HCT116 (cell line): Measurements from ENCODE around the gene FAM131B. TPM values are rescaled to one million over a fixed set of nuclear protein-coding genes. Genes with fewer than 3 reads are reported as not detected.

Experiments
- ATAC-seq: fragments of 200-7000 bp; cut with Tn5 transposase; 2 replicates; pipeline ENCODE4 v1.9.1; 2020; ENCODE audit warnings: mild to moderate bottlenecking, moderate library complexity
- BruUV-seq: library from RNA; stranded (reverse); fragments of 400-500 nt; replicated peaks from 2 replicates; lab custom pipeline; 2021; lab: Mats Ljungman, UMichigan
- CTCF ChIA-PET: fragments of 300-600 bp; sonication (Branson Sonifier 250); formaldehyde crosslinking; loops from one replicate; lab custom pipeline; 2021; ENCODE audit warnings: antibody characterized with exemption; lab: Charles Lee
- POLR2A ChIA-PET: fragments of 300-600, 350-600 bp; sonication (Branson Sonifier 250); formaldehyde crosslinking; loops from one replicate; lab custom pipeline; 2021; ENCODE audit warnings: antibody characterized with exemption; lab: Charles Lee
- RAD21 ChIA-PET, 2 experiments: fragments of 300-600 bp; sonication (Branson Sonifier 250); formaldehyde crosslinking; loops; one replicate each; lab custom pipeline; 2023; ENCODE audit warnings: low total read pairs in 2 of 2; ENCODE audit not compliant: uncharacterized antibody in 2 of 2, unreplicated experiment in 2 of 2, low non-redundant PET in 1 of 2; lab: Charles Lee
- DNase-seq: peaks from one replicate; pipeline ENCODE4 v3.0.0-alpha.2; 2010; ENCODE audit warnings: low read depth, low spot score
- H2AFZ ChIP-seq: fragments of 200-600 bp; shearing (Covaris generic), sonication (generic); 2 replicates; pipeline ENCODE4 v1.6.1; 2017; ENCODE audit warnings: low read depth, mixed run types, mixed read lengths, antibody characterized with exemption, low read length; ENCODE audit not compliant: poor library complexity, severe bottlenecking
- H3K27ac ChIP-seq: 2 replicates; pipeline ENCODE4 v1.5.1; 2012; ENCODE audit warnings: low read depth, low read length
- H3K27me3 ChIP-seq: fragments of 200-600 bp; sonication (generic); 2 replicates; pipeline ENCODE4 v1.6.1; 2016; ENCODE audit warnings: mixed run types, low read length, mixed read lengths; ENCODE audit not compliant: insufficient read depth
- H3K36me3 ChIP-seq, 2 experiments: fragments of 200-500 bp in 1 of 2; fragments of 200-600 bp in 1 of 2; sonication (Bioruptor generic) in 1 of 2; sonication (generic) in 1 of 2; 2 replicates each; pipeline versions ENCODE4 v1.5.1 to v1.6.1; 2014 to 2016; ENCODE audit warnings: low read length in 2 of 2, inconsistent platforms in 1 of 2, mixed read lengths in 1 of 2, mixed run types in 1 of 2; ENCODE audit not compliant: insufficient read depth in 2 of 2, control insufficient read depth in 1 of 2
- H3K4me1 ChIP-seq, 2 experiments: fragments of 200-600 bp in 1 of 2; sonication (generic) in 1 of 2; 2 replicates each; pipeline versions ENCODE4 v1.5.1 to v1.6.1; 2012 to 2017; ENCODE audit warnings: low read length in 2 of 2, inconsistent platforms in 1 of 2, mild to moderate bottlenecking in 1 of 2, mixed read lengths in 1 of 2, mixed run types in 1 of 2, moderate library complexity in 1 of 2; ENCODE audit not compliant: insufficient read depth in 2 of 2, control insufficient read depth in 1 of 2
- H3K4me2 ChIP-seq: fragments of 200-600 bp; sonication (generic); 2 replicates; pipeline ENCODE4 v1.6.1; 2017; ENCODE audit warnings: mixed run types, low read length, mixed read lengths
- H3K4me3 ChIP-seq, 2 experiments: fragments of 200-600 bp in 1 of 2; sonication (generic) in 1 of 2; replicated peaks in 1 of 2; 2 replicates each; pipeline ENCODE4 v1.5.1; 2011 to 2016; ENCODE audit warnings: low read length in 2 of 2, control low read depth in 1 of 2, low read depth in 1 of 2, mild to moderate bottlenecking in 1 of 2, mixed read lengths in 1 of 2, mixed run types in 1 of 2
- H3K79me2 ChIP-seq: fragments of 200-600 bp; sonication (generic); 2 replicates; pipeline ENCODE4 v1.6.1; 2017; ENCODE audit warnings: mild to moderate bottlenecking, mixed run types, low read length, moderate library complexity, mixed read lengths; ENCODE audit not compliant: insufficient read depth
- H3K9ac ChIP-seq: fragments of 200-600 bp; sonication (generic); 2 replicates; pipeline ENCODE4 v1.6.1; 2016; ENCODE audit warnings: low read length, mixed read lengths
- H3K9me2 ChIP-seq: fragments of 200-600 bp; sonication (generic), shearing (Covaris generic); 2 replicates; pipeline ENCODE4 v1.6.1; 2017; ENCODE audit warnings: mixed run types, mild to moderate bottlenecking, moderate library complexity; ENCODE audit not compliant: insufficient read depth
- H3K9me3 ChIP-seq, 2 experiments: fragments of 200-500 bp in 1 of 2; fragments of 200-600 bp in 1 of 2; sonication (Bioruptor generic) in 1 of 2; sonication (generic) in 1 of 2; 2 replicates each; pipeline ENCODE4 v1.6.1; 2014 to 2017; ENCODE audit warnings: low read length in 2 of 2, mixed read lengths in 2 of 2, inconsistent platforms in 1 of 2, low read depth in 1 of 2, mild to moderate bottlenecking in 1 of 2, mixed run types in 1 of 2, moderate library complexity in 1 of 2; ENCODE audit not compliant: control insufficient read depth in 1 of 2, insufficient read depth in 1 of 2
- H4K20me1 ChIP-seq: fragments of 200-600 bp; sonication (generic), shearing (Covaris generic); 2 replicates; pipeline ENCODE4 v1.6.1; 2017; ENCODE audit warnings: mixed run types, mild to moderate bottlenecking, moderate library complexity; ENCODE audit not compliant: insufficient read depth
- ATF3 ChIP-seq: IDR thresholded peaks from 2 replicates; pipeline ENCODE4 v1.6.1; 2012
- CEBPB ChIP-seq: IDR thresholded peaks from 2 replicates; pipeline ENCODE4 v1.6.1; 2012; ENCODE audit warnings: low read depth
- CTCF ChIP-seq, 3 experiments: fragments of 200-600 bp in 1 of 3; sonication (generic) in 1 of 3; IDR thresholded peaks in 2 of 3; conservative IDR thresholded peaks in 1 of 3; 2 replicates each; pipeline ENCODE4 v1.5.1; 2012 to 2017; ENCODE audit warnings: low read depth in 2 of 3, low read length in 2 of 3, antibody characterized with exemption in 1 of 3, borderline replicate concordance in 1 of 3, control low read depth in 1 of 3, mild to moderate bottlenecking in 1 of 3, mixed read lengths in 1 of 3, mixed run types in 1 of 3, moderate library complexity in 1 of 3; ENCODE audit not compliant: insufficient read depth in 1 of 3
- EGR1 ChIP-seq: IDR thresholded peaks from 2 replicates; pipeline ENCODE4 v1.6.1; 2012; ENCODE audit warnings: low read depth
- ELF1 ChIP-seq: IDR thresholded peaks from 2 replicates; pipeline ENCODE4 v1.6.1; 2012; ENCODE audit warnings: low read depth, borderline replicate concordance
- EZH2 ChIP-seq: fragments of 200-600 bp; sonication (generic); IDR thresholded peaks from 2 replicates; pipeline ENCODE4 v1.6.1; 2017; ENCODE audit warnings: antibody characterized with exemption, mixed run types
- EZH2phosphoT487 ChIP-seq: fragments of 200-600 bp; IDR thresholded peaks from 2 replicates; pipeline ENCODE4 v1.6.1; 2018; ENCODE audit warnings: antibody characterized with exemption, borderline replicate concordance
- MAX ChIP-seq: IDR thresholded peaks from 2 replicates; pipeline ENCODE4 v1.6.1; 2012
- POLR2A ChIP-seq: IDR thresholded peaks from 2 replicates; pipeline ENCODE4 v1.7.0; 2011; ENCODE audit warnings: borderline replicate concordance; ENCODE audit not compliant: insufficient read depth, insufficient read length; ENCODE audit errors: extremely low read depth
- POLR2AphosphoS5 ChIP-seq: IDR thresholded peaks from 2 replicates; pipeline ENCODE4 v1.6.1; 2011; ENCODE audit warnings: mild to moderate bottlenecking, low read depth, low read length, moderate library complexity
- REST ChIP-seq: IDR thresholded peaks from 2 replicates; pipeline ENCODE4 v1.6.1; 2012; ENCODE audit warnings: low read depth
- SIN3A ChIP-seq: IDR thresholded peaks from 2 replicates; pipeline ENCODE4 v1.6.1; 2012; ENCODE audit warnings: low read depth
- SP1 ChIP-seq: IDR thresholded peaks from 2 replicates; pipeline ENCODE4 v1.6.1; 2012; ENCODE audit warnings: low read depth
- SRF ChIP-seq: IDR thresholded peaks from 2 replicates; pipeline ENCODE4 v1.6.1; 2012; ENCODE audit warnings: low read depth
- TCF7L2 ChIP-seq: IDR thresholded peaks from 2 replicates; pipeline ENCODE4 v1.7.0; 2011; ENCODE audit warnings: borderline replicate concordance, inconsistent platforms; ENCODE audit not compliant: insufficient read depth, insufficient read length; ENCODE audit errors: extremely low read depth
- YY1 ChIP-seq: IDR thresholded peaks from 2 replicates; pipeline ENCODE4 v1.6.1; 2011; ENCODE audit warnings: low read length, low read depth, moderate library complexity, mild to moderate bottlenecking; ENCODE audit not compliant: insufficient replicate concordance; ENCODE audit errors: extremely low read depth
- ZBTB33 ChIP-seq: IDR thresholded peaks from 2 replicates; pipeline ENCODE4 v1.6.1; 2011; ENCODE audit warnings: mild to moderate bottlenecking, low read length, moderate library complexity; ENCODE audit not compliant: insufficient replicate concordance; ENCODE audit errors: extremely low read depth
- ZNF274 ChIP-seq: fragments of 200-500 bp; sonication (Bioruptor generic); IDR thresholded peaks from 2 replicates; pipeline ENCODE4 v1.6.1; 2014; ENCODE audit warnings: mild to moderate bottlenecking, low read depth, low read length, inconsistent platforms
- intact Hi-C: fragments of 100-400 bp; cut with micrococcal nuclease; formaldehyde crosslinking; loops from 2 replicates; pipeline ENCODE4 v1.10.0; 2022
- total RNA-seq: library from RNA; stranded (reverse); gene quantifications from one replicate; pipeline ENCODE4 v1.2.1, GENCODE V29; 2021; ENCODE audit not compliant: unreplicated experiment

Gene FAM131B
- total RNA-seq, 1 experiment from 2014 or later = 0.20 TPM

- DNase-seq (no peak), ATAC-seq (no peak)
- Histone ChIP-seq H3K79me2 (no peaks in the 10 kb centered on the region), H3K4me2 (no peak overlapping the region), H2AFZ (no peak overlapping the region), H3K36me3 (no peaks in the 10 kb centered on the region), H3K27me3 (no peaks in the 10 kb centered on the region), H3K4me3 (no peak overlapping the region), H3K9me2 (no peaks in the 10 kb centered on the region), H3K4me1 (no peaks in the 10 kb centered on the region), H3K27ac (no peak overlapping the region), H3K9me3 (no peaks in the 10 kb centered on the region), H4K20me1 (no peaks in the 10 kb centered on the region), H3K9ac (no peak overlapping the region)
- ChIA-PET RAD21 (no interaction called here), CTCF (interaction anchor here (0.6 kb wide), 1 partner anchor 96 kb away, joined by 4 read pairs; no protein-coding TSS in a partner anchor), POLR2A (no interaction called here)
- no TSS peak for BruUV-seq
- TF ChIP-seq CTCF (IDR thresholded peaks at IDR 0.05 in 2 of 3, conservative IDR thresholded peaks at IDR 0.05 in 1 of 3; ENCODE audit: borderline replicate concordance in 1 of 3, insufficient read depth in 1 of 3, low read depth in 2 of 3, low read length in 2 of 3) (no peak), MAX (no peak), ZBTB33 (no peak), POLR2AphosphoS5 (no peak), EZH2phosphoT487 (no peak), EZH2 (no peak), EGR1 (no peak), TCF7L2 (no peak), ATF3 (no peak), ZNF274 (no peak), REST (no peak), YY1 (no peak), ELF1 (no peak), SRF (no peak), CEBPB (no peak), SIN3A (no peak), POLR2A (no peak), SP1 (no peak)
- intact Hi-C loops = no loop called here
Observed at GRCh38 chr7:143322760-143323633, 39.5 kb downstream of the FAM131B start.
